GM13976 (cell line): ENCODE measurements around the gene MSRB2.

Source experiments
- DNase-seq: peaks from one replicate; pipeline ENCODE4 v3.0.0; 2012; ENCODE audit warnings: low spot score
- in situ Hi-C: fragments of 300-500 bp; cut with MboI; formaldehyde crosslinking; loops from one replicate; pipeline ENCODE4 v1.12.0; 2022; ENCODE audit warnings: low sequenced_read_pairs, mixed read lengths, inconsistent platforms; ENCODE audit not compliant: unreplicated experiment
- TF ChIP-seq, protein P1 (sequence below): IDR thresholded peaks from 2 replicates; pipeline ENCODE4 v1.5.1; 2012; ENCODE audit warnings: borderline replicate concordance, mild to moderate bottlenecking; ENCODE audit not compliant: insufficient read depth; ENCODE audit errors: extremely low read depth, missing control alignments, control extremely low read depth

The MSRB2 gene

DNA sequence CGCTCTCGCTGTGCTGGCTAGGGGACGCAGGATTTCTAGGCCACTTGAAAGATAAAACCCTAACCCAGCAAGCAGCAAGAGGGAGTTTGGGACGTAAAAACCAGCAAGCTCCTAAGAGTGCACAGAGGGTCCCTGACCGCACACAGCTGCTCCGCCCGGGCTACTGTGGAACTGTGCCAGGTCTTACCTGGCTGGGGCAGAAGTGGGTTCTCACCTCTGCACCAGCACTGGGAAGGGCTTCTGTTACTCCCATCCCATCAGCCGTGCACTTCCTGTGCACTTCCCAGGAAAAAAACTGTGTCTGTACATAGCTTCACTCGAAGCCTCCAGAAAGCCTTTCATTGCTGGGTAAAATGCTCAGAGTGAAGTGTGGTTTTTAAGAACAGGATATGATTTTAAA lies 50.9 kb downstream of the MSRB2 start:
- in situ Hi-C loops, result no loop called here
- TF ChIP-seq, protein P1, sequence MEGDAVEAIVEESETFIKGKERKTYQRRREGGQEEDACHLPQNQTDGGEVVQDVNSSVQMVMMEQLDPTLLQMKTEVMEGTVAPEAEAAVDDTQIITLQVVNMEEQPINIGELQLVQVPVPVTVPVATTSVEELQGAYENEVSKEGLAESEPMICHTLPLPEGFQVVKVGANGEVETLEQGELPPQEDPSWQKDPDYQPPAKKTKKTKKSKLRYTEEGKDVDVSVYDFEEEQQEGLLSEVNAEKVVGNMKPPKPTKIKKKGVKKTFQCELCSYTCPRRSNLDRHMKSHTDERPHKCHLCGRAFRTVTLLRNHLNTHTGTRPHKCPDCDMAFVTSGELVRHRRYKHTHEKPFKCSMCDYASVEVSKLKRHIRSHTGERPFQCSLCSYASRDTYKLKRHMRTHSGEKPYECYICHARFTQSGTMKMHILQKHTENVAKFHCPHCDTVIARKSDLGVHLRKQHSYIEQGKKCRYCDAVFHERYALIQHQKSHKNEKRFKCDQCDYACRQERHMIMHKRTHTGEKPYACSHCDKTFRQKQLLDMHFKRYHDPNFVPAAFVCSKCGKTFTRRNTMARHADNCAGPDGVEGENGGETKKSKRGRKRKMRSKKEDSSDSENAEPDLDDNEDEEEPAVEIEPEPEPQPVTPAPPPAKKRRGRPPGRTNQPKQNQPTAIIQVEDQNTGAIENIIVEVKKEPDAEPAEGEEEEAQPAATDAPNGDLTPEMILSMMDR, result no peak
- no peak for DNase-seq

DNA sequence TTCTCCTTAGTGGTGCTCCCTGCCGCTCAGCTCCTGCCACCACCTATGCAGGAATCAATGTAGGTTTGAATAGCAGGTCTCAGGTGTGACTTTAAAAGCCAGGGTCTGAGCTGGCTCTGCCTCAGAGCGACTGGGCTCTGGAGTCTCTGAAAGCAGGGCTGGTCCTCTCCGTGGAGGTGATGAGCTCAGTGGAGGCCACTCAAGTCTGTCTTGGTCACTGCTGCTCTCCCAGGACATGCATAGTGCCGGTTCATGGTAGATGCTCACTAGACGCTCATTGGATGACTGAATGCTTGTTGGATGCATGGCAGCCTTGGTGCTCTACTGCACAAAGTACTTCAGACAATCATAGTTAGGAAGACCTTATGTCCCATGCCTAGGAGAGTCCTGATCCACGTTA lies 51.7 kb downstream of the MSRB2 start:
- TF ChIP-seq, protein P1, result no peak
- in situ Hi-C loops, result no loop called here
- DNase-seq, result no peak

DNA sequence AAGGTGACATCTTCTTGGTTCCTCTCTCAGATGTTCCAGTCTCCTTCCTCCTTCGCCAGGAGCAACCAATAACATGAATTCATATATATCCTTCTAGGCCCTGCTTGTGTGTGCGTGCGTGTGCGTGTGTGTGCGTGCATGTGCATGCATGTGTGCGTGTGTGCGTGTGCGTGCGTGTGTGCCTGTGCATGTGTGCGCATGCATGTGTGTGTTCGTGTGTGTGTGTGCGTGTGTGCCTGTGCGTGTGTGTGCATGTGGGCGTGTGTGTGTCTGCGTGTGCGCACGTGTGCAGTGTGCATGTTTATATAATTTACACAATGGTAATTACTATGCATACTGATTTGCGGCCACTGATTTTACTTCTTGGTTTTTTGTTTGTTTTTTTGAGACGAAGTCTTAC lies 52.8 kb downstream of the MSRB2 start:
- DNase-seq, result no peak
- in situ Hi-C loops, result no loop called here
- TF ChIP-seq, protein P1, result no peak

DNA sequence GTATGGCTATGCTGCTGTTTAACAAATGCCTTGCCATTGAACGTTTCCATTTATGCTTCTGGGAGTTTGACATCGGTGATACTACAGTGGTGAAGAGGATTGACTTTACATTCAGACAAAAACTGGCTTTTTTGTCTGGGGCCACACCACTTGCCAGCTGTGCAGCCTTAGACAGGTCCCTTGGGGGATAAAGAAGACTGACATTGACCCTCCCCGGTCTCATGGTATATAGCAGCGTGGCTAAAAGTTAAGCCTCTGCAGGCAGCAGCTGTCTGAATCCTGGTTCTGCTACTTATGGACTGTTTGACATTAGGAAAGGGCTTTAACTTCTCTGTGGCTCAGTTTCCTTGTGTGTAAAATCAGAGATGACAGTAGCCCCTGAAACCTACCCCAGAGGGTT lies 54.7 kb downstream of the MSRB2 start:
- in situ Hi-C loops, result loop anchor here (25.0 kb wide), 2 partner anchors 137 to 387 kb away; no protein-coding TSS in a partner anchor
- TF ChIP-seq, protein P1, result no peak

DNA sequence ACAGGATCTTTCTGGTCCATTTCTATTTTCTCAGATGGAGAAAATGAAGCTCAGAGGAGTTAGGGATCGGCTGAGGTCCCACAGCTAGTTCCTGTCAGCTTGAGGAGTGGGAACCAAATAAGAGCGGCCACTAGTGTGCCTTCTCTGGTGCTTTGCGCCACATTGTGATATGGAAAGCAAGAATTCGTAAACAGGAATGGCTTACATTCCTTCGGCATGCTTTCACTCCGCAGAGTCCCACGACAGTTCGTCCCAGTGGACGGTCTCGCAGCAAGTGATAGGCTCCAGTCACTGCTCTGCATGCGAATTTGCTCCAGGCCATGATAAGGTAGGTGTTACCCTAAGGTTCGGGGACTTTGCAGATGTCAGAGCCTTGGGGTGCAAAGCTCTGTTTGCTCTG lies 55.2 kb downstream of the MSRB2 start:
- TF ChIP-seq, protein P1, result no peak
- in situ Hi-C loops, result loop anchor here (25.0 kb wide), 2 partner anchors 137 to 387 kb away; no protein-coding TSS in a partner anchor
- DNase-seq, result no peak

More for the DNA sequence above, 54.7 kb downstream of the MSRB2 start:
- no peak for DNase-seq

DNA sequence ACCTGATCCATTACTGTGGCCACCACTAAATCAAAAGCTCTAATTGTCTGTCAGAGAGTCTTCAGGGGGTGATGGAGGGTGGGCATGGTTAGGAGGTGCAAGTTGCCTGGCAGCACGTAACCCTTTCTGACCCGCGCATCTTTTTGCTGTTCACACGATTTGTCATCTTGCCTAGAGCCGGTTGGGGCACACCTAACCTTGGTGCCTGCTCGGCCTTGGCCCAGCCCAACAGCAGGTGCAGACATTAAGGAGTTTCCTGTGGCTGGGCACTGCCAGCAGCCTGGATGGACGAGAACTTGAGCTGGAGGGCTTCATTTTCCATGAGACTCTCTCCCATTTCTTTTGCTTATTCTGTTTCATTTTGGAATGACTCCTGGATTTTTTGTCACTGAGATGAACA lies 55.7 kb downstream of the MSRB2 start:
- in situ Hi-C loops, result loop anchor here (25.0 kb wide), 2 partner anchors 136 to 386 kb away; no protein-coding TSS in a partner anchor
- DNase-seq, result no peak

More for the DNA sequence above, 55.7 kb downstream of the MSRB2 start:
- TF ChIP-seq, protein P1, result no peak
